Measurements from ENCODE around the gene ZFR. TPM values are rescaled to one million over a fixed set of nuclear protein-coding genes. Genes with fewer than 3 reads are reported as not detected.
A peak's percentile ranks its signal among the peaks of the same experiment; 100 is the strongest.

The ZFR gene
- total and polyA plus RNA-seq, 4 donors: 40.4 to 64.9 (median 59.4) TPM

DNA sequence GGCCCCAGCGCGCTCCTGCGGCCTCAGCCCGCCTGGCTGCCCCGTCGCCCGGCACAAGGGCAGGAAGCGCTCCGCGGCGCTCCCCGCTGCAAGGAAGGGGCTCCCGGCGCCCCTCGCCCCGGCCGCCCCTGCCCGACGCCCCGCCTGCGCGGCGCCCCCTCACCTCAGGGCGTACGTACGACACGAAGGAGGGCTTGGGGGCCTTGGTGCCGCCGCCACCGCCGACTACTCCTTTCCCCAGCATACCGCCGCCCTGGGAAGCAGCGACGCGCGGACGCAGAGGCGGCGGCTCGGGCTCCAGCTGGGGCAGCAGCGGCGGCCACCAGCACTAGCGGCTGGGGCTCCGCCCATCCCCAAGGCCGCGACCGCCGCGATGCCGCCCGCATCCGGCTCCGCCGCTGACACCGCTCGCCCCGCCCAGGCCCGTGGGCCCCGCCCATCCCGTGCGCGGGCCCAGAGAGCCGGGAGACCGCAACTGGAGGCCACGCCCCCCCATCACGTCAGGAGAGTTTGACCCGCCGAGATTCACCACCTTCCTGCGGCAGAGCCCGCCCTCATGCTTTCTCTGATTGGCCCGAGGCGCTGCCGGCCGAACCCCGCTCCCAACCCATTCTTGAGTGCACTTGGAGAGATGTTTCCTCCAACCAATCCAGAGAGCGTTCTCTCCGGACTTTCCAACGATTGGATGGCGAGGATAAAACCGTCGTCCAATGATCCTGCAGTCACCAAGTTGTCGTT is 131.8 kb downstream of the ZFR start, which contains the start of gene MTMR12:
Gene MTMR12, minus strand, starts transcription at position 345 of the 738 bp plus-strand sequence. Its CDS starts 101 bp downstream, at position 244.
- Histone ChIP-seq H3K4me3 (ENCODE audit: low read length in 2 of 2) (peak within 1 kb of the TSS; percentile 81 to 97), H3K27ac (ENCODE audit: low read depth in 1 of 2, low read length in 2 of 2) (peak within 1 kb of the TSS; percentile 92 to 97), H3K4me1 (ENCODE audit: control insufficient read depth in 1 of 2, insufficient read depth in 2 of 2, low read length in 2 of 2) (no peaks in the 10 kb centered on the region), H3K9me3 (ENCODE audit: control insufficient read depth, low read length) (no peaks in the 10 kb centered on the region), H3K36me3 (ENCODE audit: control insufficient read depth in 1 of 2, insufficient read depth in 2 of 2, low read length in 1 of 2) (no peaks in the 10 kb centered on the region), H3K27me3 (ENCODE audit: control insufficient read depth in 1 of 2, insufficient read depth in 2 of 2, low read length in 1 of 2) (no peaks in the 10 kb centered on the region)
- peak; percentile 100 for ATAC-seq (ENCODE audit: low FRiP score)
- intact Hi-C loops (cut with DNase I): loop anchor here (5.0 kb wide), 2 partner anchors 80 to 140 kb away; partner anchors contain the start of gene GOLPH3 (in 1 of the 2)
- WGBS, 2 donors: 1% methylated on average over 61 to 83 of the region's 83 CpGs
- peak; percentile 100 for DNase-seq

DNA sequence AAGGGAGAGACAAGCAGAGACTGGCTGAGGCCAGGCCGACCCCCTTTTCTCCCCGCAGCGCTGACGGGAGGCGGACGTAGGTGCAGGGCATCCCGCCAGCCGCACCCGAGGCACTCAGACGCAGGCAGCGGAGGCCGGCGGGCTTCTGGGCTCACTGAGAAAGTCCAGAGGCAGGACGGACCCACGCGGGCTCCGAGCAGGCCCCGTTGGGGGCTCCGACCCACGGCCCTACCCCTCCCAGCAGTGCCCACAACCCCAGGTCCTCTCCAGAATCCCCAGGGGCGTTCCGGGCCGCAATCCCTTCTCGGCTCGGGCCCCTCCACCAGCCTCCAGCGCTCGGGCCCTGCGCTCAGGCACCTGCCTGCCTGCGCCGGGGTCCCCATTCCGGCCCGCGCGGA is 132.3 kb downstream of the ZFR start:
- intact Hi-C loops (cut with DNase I): loop anchor here (5.0 kb wide), 2 partner anchors 80 to 140 kb away; partner anchors contain the start of gene GOLPH3 (in 1 of the 2)
- Histone ChIP-seq H3K36me3 (ENCODE audit: control insufficient read depth in 1 of 2, insufficient read depth in 2 of 2, low read length in 1 of 2) (peaks cover 0 to under 1% of the 10 kb centered on the region in 2 donors), H3K4me1 (ENCODE audit: control insufficient read depth in 1 of 2, insufficient read depth in 2 of 2, low read length in 2 of 2) (no peaks in the 10 kb centered on the region), H3K4me3 (ENCODE audit: low read length in 2 of 2) (peak overlapping the region; percentile 81 to 97), H3K27ac (ENCODE audit: low read depth in 1 of 2, low read length in 2 of 2) (peak overlapping the region; percentile 92 to 97), H3K9me3 (ENCODE audit: control insufficient read depth, low read length) (no peaks in the 10 kb centered on the region), H3K27me3 (ENCODE audit: control insufficient read depth in 1 of 2, insufficient read depth in 2 of 2, low read length in 1 of 2) (no peaks in the 10 kb centered on the region)
- peak; percentile 61 for ATAC-seq (ENCODE audit: low FRiP score)
- DNase-seq: peak; percentile 81 to 93
- 0 to 1% methylated on average over 24 to 34 of the region's 34 CpGs for WGBS, 2 donors

DNA sequence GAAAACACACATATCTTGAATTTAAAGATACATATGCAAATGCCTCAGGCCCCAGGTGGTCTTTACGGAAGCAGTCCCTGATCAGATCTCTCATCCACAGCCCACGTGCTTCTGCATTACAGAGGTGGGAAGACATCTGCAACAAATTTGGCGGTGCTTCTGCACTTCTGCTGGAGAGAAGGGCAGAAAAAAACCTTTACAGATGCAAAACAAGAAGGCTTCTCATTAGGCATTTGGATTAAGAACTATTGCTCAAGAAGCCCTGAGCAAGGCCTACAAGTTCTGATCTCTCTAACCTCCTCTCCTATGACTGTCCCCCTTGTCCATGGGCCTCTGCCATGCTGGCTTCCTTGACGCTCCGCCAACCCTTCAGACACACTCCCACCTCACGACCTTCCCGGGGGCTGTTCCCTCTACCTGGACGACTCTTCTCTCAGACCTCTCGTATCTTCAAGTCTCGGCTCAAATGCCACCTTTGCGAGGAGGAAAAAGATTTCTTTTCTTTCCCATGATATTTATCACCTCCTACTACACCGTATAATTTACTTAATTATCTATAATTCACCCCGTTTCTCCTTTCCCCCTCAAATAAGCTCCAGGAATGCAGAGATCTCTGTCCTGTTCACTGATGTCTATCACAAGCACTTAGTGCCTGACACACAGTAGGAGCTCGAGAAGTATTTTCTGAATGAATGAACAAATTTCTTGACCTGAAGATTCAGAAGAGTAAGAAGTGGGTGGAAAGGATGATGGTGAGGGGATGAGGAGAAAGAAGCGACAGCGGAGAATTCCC is 132.9 kb downstream of the ZFR start:
- intact Hi-C loops (cut with DNase I): loop anchor here (5.0 kb wide), 2 partner anchors 79 to 139 kb away; partner anchors contain the start of gene GOLPH3 (in 1 of the 2)
- Histone ChIP-seq H3K27me3 (ENCODE audit: control insufficient read depth in 1 of 2, insufficient read depth in 2 of 2, low read length in 1 of 2) (no peaks in the 10 kb centered on the region), H3K36me3 (ENCODE audit: control insufficient read depth in 1 of 2, insufficient read depth in 2 of 2, low read length in 1 of 2) (peaks cover 0 to 2% of the 10 kb centered on the region in 2 donors), H3K27ac (ENCODE audit: low read depth in 1 of 2, low read length in 2 of 2) (peak overlapping the region; percentile 92 to 97), H3K9me3 (ENCODE audit: control insufficient read depth, low read length) (no peaks in the 10 kb centered on the region), H3K4me1 (ENCODE audit: control insufficient read depth in 1 of 2, insufficient read depth in 2 of 2, low read length in 2 of 2) (no peaks in the 10 kb centered on the region), H3K4me3 (ENCODE audit: low read length in 2 of 2) (peak overlapping the region; percentile 81 to 97)
- DNase-seq (no peak), ATAC-seq (ENCODE audit: low FRiP score) (no peak)
- WGBS, 2 donors: 38 to 42% methylated on average over 16 of the region's 16 CpGs

DNA sequence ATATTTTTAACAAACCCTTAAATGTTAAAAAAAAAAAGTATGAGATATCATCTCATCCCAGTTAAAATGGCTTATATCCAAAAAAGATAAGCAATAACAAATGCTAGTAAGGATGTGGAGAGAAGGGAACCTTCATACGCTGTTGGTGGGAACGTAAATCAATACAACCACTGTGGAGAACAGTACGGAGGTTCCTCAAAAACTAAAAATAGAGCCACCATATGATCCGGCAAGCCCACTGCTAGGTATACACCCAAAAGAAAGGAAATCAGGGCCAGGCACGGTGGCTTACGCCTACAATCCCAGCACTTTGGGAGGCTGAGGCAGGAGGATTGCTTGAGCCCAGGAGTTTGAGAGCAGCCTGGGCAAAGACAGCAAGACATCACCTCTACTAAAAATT is 134.8 kb downstream of the ZFR start:
- no peak for DNase-seq
- Histone ChIP-seq H3K9me3 (ENCODE audit: control insufficient read depth, low read length) (no peaks in the 10 kb centered on the region), H3K27me3 (ENCODE audit: control insufficient read depth in 1 of 2, insufficient read depth in 2 of 2, low read length in 1 of 2) (no peaks in the 10 kb centered on the region), H3K27ac (ENCODE audit: low read depth in 1 of 2, low read length in 2 of 2) (no peak overlapping the region), H3K4me3 (ENCODE audit: low read length in 2 of 2) (no peak overlapping the region), H3K36me3 (ENCODE audit: control insufficient read depth in 1 of 2, insufficient read depth in 2 of 2, low read length in 1 of 2) (peaks cover 0 to 2% of the 10 kb centered on the region in 2 donors), H3K4me1 (ENCODE audit: control insufficient read depth in 1 of 2, insufficient read depth in 2 of 2, low read length in 2 of 2) (no peaks in the 10 kb centered on the region)
- intact Hi-C loops (cut with DNase I): loop anchor here (5.0 kb wide), 2 partner anchors 77 to 137 kb away; partner anchors contain the start of gene GOLPH3 (in 1 of the 2)
- ATAC-seq (ENCODE audit: low FRiP score): no peak
- WGBS, 2 donors: 91% methylated on average over 6 of the region's 6 CpGs

DNA sequence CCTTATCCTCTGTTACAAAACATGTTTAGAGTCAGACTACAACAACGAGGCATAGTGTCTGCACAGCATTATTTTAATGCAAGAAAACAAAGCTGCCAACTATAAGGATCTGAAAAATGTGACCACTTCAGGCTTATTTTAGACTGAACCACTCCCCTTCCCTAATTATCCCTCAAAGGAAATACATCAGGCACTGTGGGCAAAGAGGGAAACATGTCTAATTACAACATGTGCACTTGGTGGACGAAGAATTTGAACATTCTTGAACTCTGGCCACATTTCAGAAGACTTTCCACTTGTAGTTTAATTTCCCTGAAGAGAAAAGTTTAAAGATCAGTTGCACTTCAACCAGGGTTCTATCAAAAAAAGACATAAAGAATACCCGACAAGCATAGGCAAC is 135.6 kb downstream of the ZFR start:
- no peaks in the 10 kb centered on the region for H3K4me1 ChIP-seq (ENCODE audit: control insufficient read depth in 1 of 2, insufficient read depth in 2 of 2, low read length in 2 of 2)
- no peak overlapping the region for H3K4me3 ChIP-seq (ENCODE audit: low read length in 2 of 2)
- H3K36me3 ChIP-seq (ENCODE audit: control insufficient read depth in 1 of 2, insufficient read depth in 2 of 2, low read length in 1 of 2): peaks cover 0 to 2% of the 10 kb centered on the region in 2 donors
- H3K27me3 ChIP-seq (ENCODE audit: control insufficient read depth in 1 of 2, insufficient read depth in 2 of 2, low read length in 1 of 2): no peaks in the 10 kb centered on the region
- ATAC-seq (ENCODE audit: low FRiP score) (no peak), DNase-seq (no peak)
- H3K27ac ChIP-seq (ENCODE audit: low read depth in 1 of 2, low read length in 2 of 2): no peak overlapping the region
- H3K9me3 ChIP-seq (ENCODE audit: control insufficient read depth, low read length): no peaks in the 10 kb centered on the region
- intact Hi-C loops (cut with DNase I): no loop called here
- 44 to 47% methylated on average over 3 of the region's 3 CpGs for WGBS, 2 donors

DNA sequence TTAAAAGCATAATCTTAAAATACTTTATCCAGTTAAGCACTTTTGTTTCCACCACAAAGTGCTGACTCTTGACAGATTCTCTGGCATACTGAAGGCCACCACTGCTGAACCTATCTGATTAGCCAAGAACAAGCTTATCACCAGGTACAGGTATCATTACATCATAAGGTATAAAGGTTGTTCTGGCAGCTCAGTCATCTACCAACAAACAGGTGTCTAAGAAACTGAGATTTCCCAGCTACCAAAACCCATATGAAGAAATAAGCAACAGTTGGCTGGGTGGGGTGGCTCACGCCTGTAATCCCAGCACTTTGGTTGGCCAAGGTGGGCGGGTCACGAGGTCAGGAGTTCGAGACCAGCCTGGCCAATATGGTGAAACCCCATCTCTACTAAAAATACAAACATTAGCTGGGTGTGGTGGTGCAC is 136.8 kb downstream of the ZFR start:
- DNase-seq: no peak
- intact Hi-C loops (cut with DNase I): no loop called here
- H3K9me3 ChIP-seq (ENCODE audit: control insufficient read depth, low read length): no peaks in the 10 kb centered on the region
- H3K4me3 ChIP-seq (ENCODE audit: low read length in 2 of 2): no peak overlapping the region
- no peak for ATAC-seq (ENCODE audit: low FRiP score)
- H3K27ac ChIP-seq (ENCODE audit: low read depth in 1 of 2, low read length in 2 of 2): no peak overlapping the region
- H3K4me1 ChIP-seq (ENCODE audit: control insufficient read depth in 1 of 2, insufficient read depth in 2 of 2, low read length in 2 of 2): no peaks in the 10 kb centered on the region
- no peaks in the 10 kb centered on the region for H3K27me3 ChIP-seq (ENCODE audit: control insufficient read depth in 1 of 2, insufficient read depth in 2 of 2, low read length in 1 of 2)
- 92 to 94% methylated on average over 4 of the region's 4 CpGs for WGBS, 2 donors
- peaks cover 0 to 2% of the 10 kb centered on the region in 2 donors for H3K36me3 ChIP-seq (ENCODE audit: control insufficient read depth in 1 of 2, insufficient read depth in 2 of 2, low read length in 1 of 2)

DNA sequence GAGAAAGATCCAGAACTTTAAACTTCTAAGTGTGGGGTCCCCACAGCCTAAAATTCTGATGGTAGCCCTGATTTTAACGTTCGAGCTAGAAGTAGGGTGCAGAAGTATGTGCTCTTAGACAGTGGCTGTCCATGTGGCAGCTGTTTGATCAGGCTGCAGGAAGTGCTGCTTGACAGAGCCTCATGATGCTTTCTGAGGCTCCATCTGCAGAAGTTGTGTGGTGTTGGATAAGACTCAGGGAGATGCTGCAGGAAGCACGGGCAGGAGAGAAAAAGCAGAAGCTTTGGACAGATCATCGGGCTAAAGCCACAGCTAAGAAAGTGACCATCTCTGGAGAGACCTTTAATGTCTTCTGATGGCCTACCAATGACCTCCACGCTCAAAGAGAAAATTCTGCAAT is 139.9 kb downstream of the ZFR start:
- WGBS, 2 donors: 88 to 89% methylated on average over 5 of the region's 5 CpGs
- Histone ChIP-seq H3K27me3 (ENCODE audit: control insufficient read depth in 1 of 2, insufficient read depth in 2 of 2, low read length in 1 of 2) (no peaks in the 10 kb centered on the region), H3K4me3 (ENCODE audit: low read length in 2 of 2) (no peak overlapping the region), H3K9me3 (ENCODE audit: control insufficient read depth, low read length) (no peaks in the 10 kb centered on the region), H3K36me3 (ENCODE audit: control insufficient read depth in 1 of 2, insufficient read depth in 2 of 2, low read length in 1 of 2) (peaks cover 0 to 2% of the 10 kb centered on the region in 2 donors), H3K27ac (ENCODE audit: low read depth in 1 of 2, low read length in 2 of 2) (no peak overlapping the region), H3K4me1 (ENCODE audit: control insufficient read depth in 1 of 2, insufficient read depth in 2 of 2, low read length in 2 of 2) (no peaks in the 10 kb centered on the region)
- ATAC-seq (ENCODE audit: low FRiP score) (no peak), DNase-seq (no peak)
- intact Hi-C loops (cut with DNase I): no loop called here
